GM12878 (cell line): ENCODE measurements around the gene FLYWCH2. TPM values are rescaled to one million over a fixed set of nuclear protein-coding genes. Genes with fewer than 3 reads are reported as not detected.
A peak's percentile ranks its signal among the peaks of the same experiment; 100 is the strongest.

ENCODE experiments used
- ASH2L ChIP-seq: fragments of 300-600, 200-600 bp; sonication (generic); IDR thresholded peaks from 2 replicates; pipeline ENCODE4 v1.6.1; 2017; ENCODE audit warnings: low read depth, mild to moderate bottlenecking, borderline replicate concordance
- ATF3 ChIP-seq: IDR thresholded peaks from 2 replicates; pipeline ENCODE4 v1.6.1; 2011; ENCODE audit warnings: low read depth, mild to moderate bottlenecking, low read length, moderate library complexity, borderline replicate concordance; ENCODE audit errors: extremely low read depth
- BMI1 ChIP-seq: fragments of 450-650 bp; IDR thresholded peaks from 2 replicates; pipeline ENCODE4 v1.6.1; 2016; ENCODE audit warnings: mild to moderate bottlenecking, moderate library complexity, borderline replicate concordance
- CBFB ChIP-seq: IDR thresholded peaks from 2 replicates; pipeline ENCODE4 v1.6.1; 2016; ENCODE audit warnings: antibody characterized with exemption, low read depth
- CHD4 ChIP-seq: fragments of 200-600 bp; sonication (generic); IDR thresholded peaks from 2 replicates; pipeline ENCODE4 v1.6.1; 2016; ENCODE audit warnings: mild to moderate bottlenecking
- CREB1 ChIP-seq: IDR thresholded peaks from 2 replicates; pipeline ENCODE4 v1.6.1; 2012; ENCODE audit warnings: low read depth, mild to moderate bottlenecking, inconsistent platforms
- E4F1 ChIP-seq: fragments of 450-650 bp; IDR thresholded peaks from 2 replicates; pipeline ENCODE4 v1.6.1; 2018; ENCODE audit warnings: borderline replicate concordance, mild to moderate bottlenecking; ENCODE audit not compliant: partially characterized antibody
- EZH2 ChIP-seq: IDR thresholded peaks from 2 replicates; pipeline ENCODE4 v1.6.1; 2012; ENCODE audit warnings: low read depth, mild to moderate bottlenecking, control low read depth, inconsistent platforms, low read length, borderline replicate concordance; ENCODE audit not compliant: control insufficient read depth
- FOS ChIP-seq: IDR thresholded peaks from 3 replicates; pipeline ENCODE4 v1.6.1; 2011; ENCODE audit warnings: borderline replicate concordance; ENCODE audit not compliant: insufficient read length; ENCODE audit errors: extremely low read depth
- HCFC1 ChIP-seq: fragments of 150-350 bp; IDR thresholded peaks from 2 replicates; pipeline ENCODE4 v1.6.1; 2014; ENCODE audit warnings: low read length
- JUND ChIP-seq: IDR thresholded peaks from 2 replicates; pipeline ENCODE4 v1.6.1; 2012; ENCODE audit warnings: low read depth, mild to moderate bottlenecking, low read length, improper control_type of control experiment, moderate library complexity
- KDM1A ChIP-seq: fragments of 200-600 bp; sonication (generic); IDR thresholded peaks from 2 replicates; pipeline ENCODE4 v1.6.1; 2016; ENCODE audit warnings: borderline replicate concordance
- MYB ChIP-seq: fragments of 150-350 bp; IDR thresholded peaks from 2 replicates; pipeline ENCODE4 v1.6.1; 2014; ENCODE audit warnings: mild to moderate bottlenecking, low read depth, low read length, borderline replicate concordance
- NFYA ChIP-seq: IDR thresholded peaks from 2 replicates; pipeline ENCODE4 v1.6.1; 2011; ENCODE audit warnings: low read depth, mild to moderate bottlenecking, low read length, improper control_type of control experiment, borderline replicate concordance
- PAX5 ChIP-seq: IDR thresholded peaks from 2 replicates; pipeline ENCODE4 v1.6.1; 2011; ENCODE audit warnings: low read depth, low read length, borderline replicate concordance
- PBX3 ChIP-seq: IDR thresholded peaks from 2 replicates; pipeline ENCODE4 v1.6.1; 2011; ENCODE audit warnings: mild to moderate bottlenecking, low read depth, low read length, moderate library complexity; ENCODE audit not compliant: insufficient replicate concordance
- RAD51 ChIP-seq: fragments of 450-650 bp; IDR thresholded peaks from 2 replicates; pipeline ENCODE4 v1.6.1; 2016; ENCODE audit warnings: moderate library complexity, mild to moderate bottlenecking, inconsistent platforms
- RBBP5 ChIP-seq: fragments of 200-600 bp; sonication (generic); conservative IDR thresholded peaks from 2 replicates; pipeline ENCODE4 v1.6.1; 2016
- RELA ChIP-seq: fragments of 450-650 bp; IDR thresholded peaks from 2 replicates; pipeline ENCODE4 v1.8.0; 2014; ENCODE audit warnings: borderline replicate concordance; ENCODE audit not compliant: partially characterized antibody
- SPI1 ChIP-seq: IDR thresholded peaks from 2 replicates; pipeline ENCODE4 v1.6.1; 2011; ENCODE audit warnings: low read depth, mild to moderate bottlenecking, low read length, moderate library complexity, borderline replicate concordance; ENCODE audit not compliant: insufficient read depth
- SREBF1 ChIP-seq: IDR thresholded peaks from 2 replicates; pipeline ENCODE4 v1.6.1; 2012; ENCODE audit warnings: mild to moderate bottlenecking, low read length
- SRF ChIP-seq, 2 experiments: IDR thresholded peaks; 2 replicates each; pipeline ENCODE4 v1.6.1; 2011; ENCODE audit warnings: low read depth in 2 of 2, low read length in 2 of 2, mild to moderate bottlenecking in 1 of 2, moderate library complexity in 1 of 2
- STAT1 ChIP-seq: fragments of 450-650 bp; conservative IDR thresholded peaks from 2 replicates; pipeline ENCODE4 v1.6.1; 2014; ENCODE audit warnings: antibody characterized with exemption, mild to moderate bottlenecking
- TARDBP ChIP-seq: IDR thresholded peaks from 2 replicates; pipeline ENCODE4 v1.6.1; 2016; ENCODE audit warnings: borderline replicate concordance
- TCF3 ChIP-seq: IDR thresholded peaks from 2 replicates; pipeline ENCODE4 v1.6.1; 2012; ENCODE audit warnings: low read depth, mild to moderate bottlenecking, low read length, borderline replicate concordance; ENCODE audit not compliant: insufficient read depth
- USF1 ChIP-seq: IDR thresholded peaks from 2 replicates; pipeline ENCODE4 v1.6.1; 2011; ENCODE audit warnings: borderline replicate concordance, low read depth, mild to moderate bottlenecking, moderate library complexity, mixed read lengths, low read length; ENCODE audit not compliant: insufficient read depth; ENCODE audit errors: extremely low read length
- ZSCAN29 ChIP-seq: fragments of 450-650 bp; IDR thresholded peaks from 2 replicates; pipeline ENCODE4 v1.6.1; 2017; ENCODE audit warnings: mild to moderate bottlenecking, moderate library complexity
- polyA plus RNA-seq, 11 experiments: library from polyadenylated mRNA; depleted of rRNA in 4 of 11; unstranded in 6 of 11; stranded (reverse) in 5 of 11; fragments of >200 nt; fragmentation: Nextera tagmentation in 4 of 11; fragmentation: Illumina TruSeq in 1 of 11; extraction: Ambion mirVana in 4 of 11; extraction: Trizol in 1 of 11; gene quantifications; 1 replicate in 1 of 11; 2 replicates in 10 of 11; pipeline versions ENCODE4 v1.2.1 to v1.2.3, GENCODE V29; 2011 to 2016; ENCODE audit warnings: inconsistent platforms in 2 of 11, missing spikeins in 2 of 11, low read depth in 1 of 11
- total RNA-seq, 4 experiments: library from RNA; depleted of rRNA in 3 of 4; stranded (reverse); fragments of >200 nt in 3 of 4; fragmentation: Illumina TruSeq in 1 of 4; extraction: Trizol in 1 of 4; gene quantifications; 2 replicates each; pipeline versions ENCODE4 v1.2.1 to v1.2.3, GENCODE V29; 2013 to 2021

Gene FLYWCH2
- total and polyA plus RNA-seq, 10 of the 15 experiments (the other 5 are each of a cell fraction or from before 2014, with no cell fraction given), result 0.27 to 43.1 (median 17.7) TPM

GRCh38 chr16:2882650-2883457 is at the start of gene FLYWCH2 (continued):
- TF ChIP-seq STAT1, result no peak
- TF ChIP-seq SRF (IDR thresholded peaks at IDR 0.05; ENCODE audit: low read depth in 2 of 2, low read length in 2 of 2), result no peak
- peak; percentile 89 for TF ChIP-seq PBX3
- TF ChIP-seq RBBP5, result no peak
- no peak for TF ChIP-seq ZSCAN29
- TF ChIP-seq PAX5, result 0 out of 2 replicates have a peak, but pooled peaks have one; percentile 16
- no peak for TF ChIP-seq SPI1
- TF ChIP-seq MYB, result no peak
- no peak for TF ChIP-seq ATF3
- no peak for TF ChIP-seq RAD51
- no peak for TF ChIP-seq ASH2L
- no peak for TF ChIP-seq SREBF1
- TF ChIP-seq CHD4, result no peak
- TF ChIP-seq RELA, result no peak
- no peak for TF ChIP-seq USF1
- peak; percentile 40; the same call in 1 of the 2 replicates for TF ChIP-seq NFYA
- no peak for TF ChIP-seq JUND
- no peak; the same call in 1 of the 2 replicates for TF ChIP-seq HCFC1
- no peak for TF ChIP-seq KDM1A
- no peak for TF ChIP-seq E4F1
- peak; percentile 77 for TF ChIP-seq CREB1
- TF ChIP-seq TCF3, result no peak
- TF ChIP-seq TARDBP, result no peak
- TF ChIP-seq EZH2, result no peak
- no peak for TF ChIP-seq CBFB
- TF ChIP-seq BMI1, result no peak
- TF ChIP-seq FOS, result peak; percentile 63
